Measurements from ENCODE around the gene THAP10.
A peak's percentile ranks its signal among the peaks of the same experiment; 100 is the strongest.
"Not testable (repeated sequence)": the region's sequence is repeated elsewhere in the genome, so short reads cannot be mapped to it uniquely, and the experiment has no call there.

THAP10 gene

GRCh38 chr15:70892002-70892911 is at the start of gene THAP10, which contains the start of gene LRRC49:
THAP10 (minus strand) TSS chr15:70892433; CDS start chr15:70892272, 161 bp downstream.
LRRC49 (plus strand) TSS chr15:70892826; CDS start chr15:70892895, 69 bp downstream.
- peak; percentile 97 for DNase-seq (ENCODE audit: low spot score)

GRCh38 chr15:70936326-70936725 is 44.1 kb upstream of the THAP10 start:
- no peak for DNase-seq (ENCODE audit: low spot score)

GRCh38 chr15:70935631-70936030 is 43.4 kb upstream of the THAP10 start:
- DNase-seq (ENCODE audit: low spot score): no peak

- no peak for DNase-seq (ENCODE audit: low spot score)
Observed at GRCh38 chr15:70933411-70933810, 41.2 kb upstream of the THAP10 start.

- DNase-seq (ENCODE audit: low spot score): no peak
Observed at GRCh38 chr15:70932397-70932796, 40.2 kb upstream of the THAP10 start.

- no peak for DNase-seq (ENCODE audit: low spot score)
Observed at GRCh38 chr15:70931821-70932220, 39.6 kb upstream of the THAP10 start.

GRCh38 chr15:70926914-70927313 is 34.7 kb upstream of the THAP10 start:
- not testable (repeated sequence) for DNase-seq (ENCODE audit: low spot score)

- no peak for DNase-seq (ENCODE audit: low spot score)
Observed at GRCh38 chr15:70923311-70924080, 31.3 kb upstream of the THAP10 start.

- no peak for DNase-seq (ENCODE audit: low spot score)
Observed at GRCh38 chr15:70922119-70922518, 29.9 kb upstream of the THAP10 start.

- DNase-seq (ENCODE audit: low spot score): no peak
Observed at GRCh38 chr15:70920981-70921696, 28.9 kb upstream of the THAP10 start.

- no peak for DNase-seq (ENCODE audit: low spot score)
Observed at GRCh38 chr15:70917955-70918354, 25.7 kb upstream of the THAP10 start.

- no peak for DNase-seq (ENCODE audit: low spot score)
Observed at GRCh38 chr15:70916531-70916930, 24.3 kb upstream of the THAP10 start.

GRCh38 chr15:70912187-70912586 is 20.0 kb upstream of the THAP10 start:
- no peak for DNase-seq (ENCODE audit: low spot score)

GRCh38 chr15:70910958-70911357 is 18.7 kb upstream of the THAP10 start:
- DNase-seq (ENCODE audit: low spot score): no peak

GRCh38 chr15:70907784-70908471 is 15.7 kb upstream of the THAP10 start:
- DNase-seq (ENCODE audit: low spot score): no peak

- DNase-seq (ENCODE audit: low spot score): no peak
Observed at GRCh38 chr15:70906842-70907241, 14.6 kb upstream of the THAP10 start.

- DNase-seq (ENCODE audit: low spot score): peak; percentile 14
Observed at GRCh38 chr15:70902107-70902506, 9.9 kb upstream of the THAP10 start.

GRCh38 chr15:70892912-70893560 is 803 bp upstream of the THAP10 start:
- peak; percentile 64 for DNase-seq (ENCODE audit: low spot score)

- DNase-seq (ENCODE audit: low spot score): no peak
Observed at GRCh38 chr15:70882361-70882760, 9.9 kb downstream of the THAP10 start.

GRCh38 chr15:70880781-70881180 is 11.5 kb downstream of the THAP10 start:
- DNase-seq (ENCODE audit: low spot score): no peak

GRCh38 chr15:70879401-70879800 is 12.8 kb downstream of the THAP10 start:
- no peak for DNase-seq (ENCODE audit: low spot score)

Measured in SW480 (cell line).